Activated CD8-positive, alpha-beta memory T cell treated with anti-CD3 and anti-CD28 coated beads for 4 hours (primary cell): ENCODE results near the gene VAV2.

ENCODE experiments used
- DNase-seq, 2 donors: peaks; one replicate each; pipeline ENCODE4 v3.0.0-alpha.2; 2020; ENCODE audit warnings: low read depth in 2 of 2

The VAV2 gene, protein sequence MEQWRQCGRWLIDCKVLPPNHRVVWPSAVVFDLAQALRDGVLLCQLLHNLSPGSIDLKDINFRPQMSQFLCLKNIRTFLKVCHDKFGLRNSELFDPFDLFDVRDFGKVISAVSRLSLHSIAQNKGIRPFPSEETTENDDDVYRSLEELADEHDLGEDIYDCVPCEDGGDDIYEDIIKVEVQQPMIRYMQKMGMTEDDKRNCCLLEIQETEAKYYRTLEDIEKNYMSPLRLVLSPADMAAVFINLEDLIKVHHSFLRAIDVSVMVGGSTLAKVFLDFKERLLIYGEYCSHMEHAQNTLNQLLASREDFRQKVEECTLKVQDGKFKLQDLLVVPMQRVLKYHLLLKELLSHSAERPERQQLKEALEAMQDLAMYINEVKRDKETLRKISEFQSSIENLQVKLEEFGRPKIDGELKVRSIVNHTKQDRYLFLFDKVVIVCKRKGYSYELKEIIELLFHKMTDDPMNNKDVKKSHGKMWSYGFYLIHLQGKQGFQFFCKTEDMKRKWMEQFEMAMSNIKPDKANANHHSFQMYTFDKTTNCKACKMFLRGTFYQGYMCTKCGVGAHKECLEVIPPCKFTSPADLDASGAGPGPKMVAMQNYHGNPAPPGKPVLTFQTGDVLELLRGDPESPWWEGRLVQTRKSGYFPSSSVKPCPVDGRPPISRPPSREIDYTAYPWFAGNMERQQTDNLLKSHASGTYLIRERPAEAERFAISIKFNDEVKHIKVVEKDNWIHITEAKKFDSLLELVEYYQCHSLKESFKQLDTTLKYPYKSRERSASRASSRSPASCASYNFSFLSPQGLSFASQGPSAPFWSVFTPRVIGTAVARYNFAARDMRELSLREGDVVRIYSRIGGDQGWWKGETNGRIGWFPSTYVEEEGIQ

DNA sequence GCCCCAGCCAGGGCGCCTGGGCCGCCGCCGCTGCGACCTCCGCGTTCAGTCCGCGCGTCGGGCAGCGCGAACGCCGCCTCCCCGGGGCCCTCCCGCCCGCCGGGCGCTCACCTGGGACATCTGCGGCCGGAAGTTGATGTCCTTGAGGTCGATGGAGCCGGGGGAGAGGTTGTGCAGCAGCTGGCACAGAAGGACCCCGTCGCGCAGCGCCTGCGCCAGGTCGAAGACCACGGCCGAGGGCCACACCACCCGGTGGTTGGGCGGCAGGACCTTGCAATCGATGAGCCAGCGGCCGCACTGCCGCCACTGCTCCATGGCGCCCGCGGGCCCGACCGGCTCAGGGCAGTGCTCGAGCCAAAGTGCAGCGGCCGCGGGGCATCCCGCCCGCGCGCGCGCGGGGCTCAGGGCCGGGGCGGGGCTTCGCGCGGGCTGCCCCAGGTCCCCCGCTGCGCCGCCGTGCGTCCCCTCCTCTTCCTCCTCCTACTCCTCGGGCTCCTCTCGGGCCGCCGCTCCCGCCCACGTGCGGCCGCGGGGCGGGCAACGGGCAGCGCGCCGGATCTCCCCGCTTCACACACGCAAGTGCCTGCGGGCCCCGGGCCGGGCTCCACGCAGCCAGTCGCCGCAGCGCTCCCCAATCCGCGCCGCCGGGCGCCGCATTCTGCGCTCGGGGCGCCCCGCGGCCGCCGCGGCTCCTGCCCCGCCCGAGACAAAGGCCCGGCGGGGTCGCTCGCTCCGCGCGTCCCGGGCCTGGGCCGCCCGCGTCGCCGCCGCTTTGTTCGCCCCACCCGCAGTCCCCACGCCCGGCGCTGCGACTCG, at the start of gene VAV2:
Gene VAV2 (minus strand): TSS at position 361 of the 816 bp plus-strand sequence. CDS start 46 bp downstream, at position 315.
- DNase-seq: peak in 1 of 2 donors; percentile 26

DNA sequence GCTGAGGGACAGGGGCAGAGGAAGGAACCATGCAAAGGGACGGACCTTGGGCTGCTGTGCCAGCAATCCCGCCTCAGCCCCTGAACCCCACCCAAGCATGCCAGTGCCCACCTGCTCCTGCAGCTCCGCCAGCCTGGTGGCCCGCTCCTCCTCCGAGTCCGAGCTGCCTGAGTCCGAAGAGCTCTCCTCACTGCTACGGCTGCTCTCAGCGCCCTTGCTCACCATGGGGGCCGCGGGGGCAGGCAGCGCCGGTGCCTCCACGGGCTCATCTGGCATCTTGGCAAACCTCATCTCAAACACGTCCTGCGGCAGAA, 49.5 kb upstream of the VAV2 start:
- DNase-seq: no peak

DNA sequence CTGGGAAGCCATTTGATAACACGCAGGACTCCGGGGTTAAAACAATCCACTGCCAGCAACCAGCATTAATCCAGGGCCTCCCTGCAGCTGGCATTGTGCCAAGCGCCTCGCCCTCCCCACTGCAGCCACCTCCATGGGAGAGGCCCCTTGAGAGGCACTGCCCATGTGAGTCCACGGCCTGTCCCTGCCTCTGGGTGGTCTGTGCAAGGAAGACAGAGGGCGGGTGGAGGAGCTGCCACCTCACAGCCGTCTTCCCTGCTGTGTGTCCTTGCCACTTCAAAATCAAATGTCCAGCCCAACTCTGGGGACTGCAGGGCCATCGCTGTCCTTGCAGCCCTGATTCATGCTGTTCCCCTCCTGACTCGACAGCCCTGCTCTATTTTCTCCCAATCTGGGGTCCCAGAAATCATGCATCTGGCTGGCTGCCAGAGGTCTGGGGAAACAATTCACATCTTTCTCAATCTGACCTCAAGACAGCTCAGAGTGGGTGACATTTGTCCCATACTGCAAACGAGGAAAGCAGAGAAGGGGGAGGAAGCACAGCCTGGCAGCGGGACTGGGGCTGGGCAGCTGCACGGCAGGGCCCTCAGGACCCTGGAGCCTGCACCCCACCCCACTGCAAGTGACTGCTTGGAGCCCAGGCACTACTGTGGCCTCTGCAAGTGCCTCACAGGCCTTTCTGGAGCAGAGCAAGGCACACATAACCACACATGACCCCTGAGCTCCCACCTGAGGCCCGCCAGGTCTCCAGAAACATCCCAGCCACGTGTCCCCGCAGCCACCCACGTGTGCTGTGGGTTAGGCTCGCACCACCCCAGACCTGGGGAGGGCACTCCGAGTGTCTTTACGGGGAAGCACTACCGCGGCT, 48.9 kb upstream of the VAV2 start:
- no peak for DNase-seq

DNA sequence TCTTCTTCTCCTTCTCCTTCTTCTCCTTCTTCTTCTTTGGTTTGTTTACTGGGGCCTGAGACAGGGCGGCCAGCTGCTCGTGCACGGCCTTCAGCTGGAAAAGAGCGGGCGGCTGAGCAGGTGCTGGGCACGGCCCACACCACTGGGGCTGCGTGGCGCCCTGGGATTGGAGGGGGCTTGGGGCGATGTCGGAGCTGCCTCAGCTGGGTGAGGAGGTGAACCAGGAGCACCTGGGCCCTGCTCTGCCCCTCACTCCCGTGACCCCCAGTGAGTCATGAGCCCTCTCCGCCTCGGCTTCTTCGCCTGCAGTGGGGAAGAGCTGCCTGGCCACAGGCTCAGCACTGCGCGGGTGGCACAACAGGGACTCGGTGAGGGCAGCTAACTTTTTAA, 48.0 kb upstream of the VAV2 start:
- no peak for DNase-seq

DNA sequence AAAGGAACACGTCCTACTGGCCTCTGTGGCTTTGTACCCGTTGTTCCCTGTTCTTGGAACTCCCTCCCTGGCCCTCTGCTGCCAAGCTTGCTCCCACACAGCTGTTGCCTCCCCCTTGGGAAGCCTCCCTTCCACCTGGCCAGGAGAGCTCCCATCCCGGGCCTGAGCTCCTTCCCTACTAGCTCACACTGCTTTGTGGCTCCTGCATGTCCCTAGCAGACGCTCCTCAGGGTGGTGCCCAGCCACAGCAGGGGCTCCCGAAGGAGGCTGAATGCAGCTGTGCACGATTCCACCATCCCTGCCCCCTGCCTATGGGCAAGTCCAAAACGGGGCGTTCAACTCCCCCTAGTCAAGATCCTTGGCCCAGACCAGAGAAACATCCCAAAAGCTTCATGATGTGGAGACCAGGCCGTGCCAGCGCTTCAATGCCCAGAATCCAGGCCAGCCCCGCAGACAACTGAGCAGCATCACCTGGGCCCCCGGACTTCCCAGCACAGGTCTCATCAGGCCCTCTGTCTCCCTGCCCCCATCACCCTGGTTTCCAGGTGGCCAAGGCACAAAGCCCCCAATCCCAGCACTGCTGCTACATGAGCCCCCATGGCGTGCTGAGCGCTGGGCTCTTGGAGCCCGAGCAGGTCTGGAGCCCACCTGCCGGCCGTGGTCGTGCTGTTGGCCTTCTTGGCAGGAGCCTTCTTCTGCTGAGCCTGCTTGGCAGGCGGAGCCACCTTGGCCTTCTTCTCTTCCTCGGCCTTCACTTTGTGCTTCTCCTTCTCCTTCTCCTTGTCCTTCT, 47.5 kb upstream of the VAV2 start:
- DNase-seq: no peak

DNA sequence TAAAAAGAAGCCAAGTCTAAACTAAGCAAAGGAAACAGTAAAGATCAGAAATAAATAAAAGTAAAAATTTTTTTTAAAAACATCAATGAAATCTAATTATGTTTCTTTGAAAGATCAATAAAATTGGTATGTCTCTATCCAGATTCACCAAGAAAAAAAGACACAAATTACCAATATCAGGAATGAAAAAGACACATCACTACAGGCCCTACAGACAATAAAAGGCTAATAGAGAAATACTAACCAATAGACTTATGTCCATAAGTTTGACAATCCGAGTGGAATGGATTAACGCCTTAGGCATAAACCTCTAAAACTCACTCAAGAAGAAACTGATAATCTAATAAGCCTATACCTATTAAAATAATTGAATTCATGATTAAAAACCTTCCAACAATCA, 45.5 kb upstream of the VAV2 start:
- no peak for DNase-seq

DNA sequence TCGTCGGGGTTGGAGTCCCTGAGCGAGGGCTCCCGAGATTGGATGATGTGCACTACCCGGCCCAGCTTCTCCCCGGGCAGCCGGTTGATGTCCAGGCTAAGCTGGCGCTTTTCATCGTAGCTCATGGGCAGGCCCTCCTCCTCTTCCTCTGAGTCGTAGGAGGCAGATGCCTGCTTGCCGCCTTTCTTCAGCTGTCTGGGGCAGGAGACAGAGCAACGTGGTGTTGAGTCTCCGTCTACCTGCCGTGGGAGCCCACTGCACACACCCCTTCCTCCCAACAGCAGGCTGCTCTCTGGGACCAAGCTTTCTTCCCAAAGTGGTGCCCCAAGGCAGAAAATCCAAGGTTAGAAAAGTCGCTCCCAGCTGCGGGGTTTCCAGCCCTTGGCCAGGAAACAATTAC, 44.0 kb upstream of the VAV2 start:
- DNase-seq: no peak

DNA sequence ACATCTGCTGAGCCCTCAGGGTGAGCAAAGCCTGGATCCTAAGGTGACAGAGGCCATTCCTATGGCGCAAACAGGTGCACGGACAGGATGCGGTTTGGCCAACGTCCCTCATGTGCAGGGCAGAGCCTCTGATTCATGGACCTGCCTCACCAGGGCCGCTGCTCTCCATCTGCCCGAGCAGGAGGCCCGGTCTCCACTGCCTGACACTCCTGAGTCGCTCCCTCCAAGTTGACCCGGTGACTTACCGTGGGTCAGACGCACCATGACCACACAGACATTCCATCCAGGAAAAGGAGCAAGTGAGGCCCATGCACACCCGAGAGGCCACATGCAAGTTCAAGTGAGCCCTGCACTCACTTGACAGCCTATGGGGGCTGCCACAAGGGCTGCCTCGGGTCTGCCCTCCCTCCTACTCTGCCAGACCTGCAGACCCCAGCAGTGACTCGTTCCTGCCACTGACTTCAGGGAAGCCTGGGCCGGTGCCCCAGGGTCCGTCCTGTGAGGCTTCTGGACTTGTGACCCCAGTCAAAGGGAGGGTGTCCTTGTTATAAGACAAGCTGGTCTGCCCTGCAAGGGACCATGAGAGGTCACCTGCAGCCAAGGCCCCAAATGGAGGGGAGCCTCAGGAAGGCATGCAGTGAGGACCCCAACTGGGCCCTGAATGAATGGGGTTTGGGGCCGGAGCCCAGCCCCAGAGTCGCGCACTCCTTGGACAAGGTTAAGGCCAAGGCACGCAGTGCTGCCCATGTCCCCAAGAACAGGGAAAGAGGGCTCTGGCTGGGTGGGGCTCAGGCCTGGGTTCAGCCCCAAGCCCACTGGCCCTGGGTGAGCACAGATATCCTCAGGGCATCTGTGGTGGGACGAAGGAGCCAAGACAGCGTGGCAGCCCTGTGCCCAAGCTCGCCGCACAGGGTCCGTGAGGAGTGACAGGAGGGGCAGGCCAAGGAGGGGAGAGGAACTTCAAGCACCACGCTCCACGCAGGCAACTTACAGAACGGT, 43.2 kb upstream of the VAV2 start:
- no peak for DNase-seq

DNA sequence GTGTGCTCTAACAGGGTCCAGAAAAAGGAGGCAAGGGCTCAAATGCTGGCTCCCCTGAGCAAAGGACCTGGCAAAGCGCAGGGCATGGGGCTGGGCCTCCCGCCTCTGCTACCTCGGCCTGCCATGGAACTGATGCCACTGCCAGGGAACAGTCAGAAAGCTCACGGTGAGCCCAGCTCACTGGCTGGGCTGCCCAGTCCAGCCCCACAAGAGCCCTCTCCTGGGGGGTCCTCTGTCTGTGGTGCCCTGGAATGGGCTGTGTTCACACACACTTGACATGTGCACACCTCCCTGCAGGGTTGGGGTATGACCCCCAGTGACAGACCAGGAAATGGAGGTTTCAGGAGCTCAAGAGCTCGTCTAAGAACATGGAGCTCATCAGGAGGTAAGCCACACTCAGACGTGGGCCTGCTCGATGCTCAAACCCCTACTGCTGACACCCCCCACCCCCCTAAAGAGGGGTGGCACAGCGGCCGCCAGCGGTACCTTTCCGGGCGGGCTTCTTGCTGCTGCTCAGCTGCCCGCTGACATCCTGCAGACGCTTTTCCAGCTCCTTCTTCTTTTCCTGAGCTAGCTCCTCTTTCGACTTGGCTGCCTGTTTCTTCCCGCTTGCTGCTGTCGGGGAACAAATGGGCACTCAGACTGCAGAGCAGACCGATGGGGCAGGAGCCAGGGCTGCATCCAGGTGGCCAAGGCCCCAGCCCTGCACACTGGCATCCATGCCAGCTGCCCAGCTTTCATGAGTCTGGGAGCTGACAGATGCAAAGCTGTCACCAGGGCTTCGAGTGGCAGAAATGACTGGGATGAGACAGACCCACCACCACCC, 42.3 kb upstream of the VAV2 start:
- DNase-seq: no peak

DNA sequence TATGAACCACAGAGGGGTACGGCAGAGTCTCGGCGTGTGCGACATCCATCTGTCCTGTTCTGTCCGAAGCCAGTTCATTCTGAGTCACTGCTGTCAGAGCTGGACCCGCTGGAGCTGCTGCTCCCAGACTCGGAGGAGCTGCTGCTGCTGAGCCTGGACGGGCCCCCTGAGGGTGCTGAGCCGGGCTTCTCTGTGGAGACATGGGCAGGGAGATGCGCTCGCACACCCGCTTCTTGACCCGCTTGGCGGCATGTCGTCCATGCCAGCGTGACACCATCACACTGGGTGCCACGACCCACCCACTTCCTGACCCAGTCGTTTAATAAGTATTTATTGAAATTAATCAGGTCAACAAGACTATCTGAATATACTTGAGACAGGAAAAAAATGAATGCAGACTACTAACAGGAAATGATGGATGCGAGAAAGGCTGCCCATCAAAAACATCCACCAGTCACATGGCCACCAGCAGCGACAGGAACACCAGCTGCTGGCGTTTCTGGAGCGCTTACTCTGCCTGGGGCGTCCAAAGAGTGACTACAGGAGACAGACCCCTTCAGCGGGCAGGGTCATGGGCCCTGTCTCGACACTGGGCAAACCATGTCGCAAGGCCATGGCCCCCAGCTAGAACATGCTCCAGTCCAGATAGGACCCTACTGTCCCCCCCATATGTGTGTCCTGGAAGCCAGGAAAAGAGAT, 41.5 kb upstream of the VAV2 start:
- DNase-seq: no peak

DNA sequence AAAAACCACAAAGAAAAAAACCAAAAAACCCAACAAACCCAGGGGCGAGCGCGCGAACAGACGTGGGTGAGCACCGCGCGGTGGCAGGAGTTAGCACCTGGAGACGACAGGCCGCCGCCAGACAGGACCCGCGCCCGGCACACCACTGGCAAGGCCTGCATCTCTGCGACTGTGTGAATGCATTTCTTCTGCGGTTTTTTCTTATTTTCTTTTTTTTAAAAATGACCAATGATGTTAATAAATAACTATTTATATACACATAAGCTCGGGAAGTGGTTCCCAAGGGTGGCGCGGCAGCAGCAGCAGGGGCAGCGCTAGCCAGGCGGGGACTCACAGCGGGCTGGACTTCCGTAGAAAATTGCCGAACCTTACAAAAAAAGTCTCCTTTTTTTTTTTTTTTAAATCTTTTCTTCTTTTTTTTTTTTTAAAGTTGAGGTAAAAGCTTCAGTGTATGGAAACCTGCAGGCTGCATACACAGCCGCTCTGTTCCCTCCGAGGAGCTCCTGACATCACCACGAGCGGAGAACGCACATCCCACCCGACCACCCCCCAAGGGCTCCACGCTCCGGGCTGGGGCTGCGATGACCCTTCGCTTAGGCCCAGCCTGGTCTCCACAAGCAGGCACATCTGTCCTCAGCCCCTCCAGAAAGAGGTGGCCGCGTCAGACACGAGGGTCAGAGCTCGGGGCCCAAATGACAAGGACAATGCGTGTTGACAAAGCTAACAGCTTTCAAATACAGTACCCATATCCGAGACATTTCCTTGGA, 40.5 kb upstream of the VAV2 start:
- DNase-seq: no peak

DNA sequence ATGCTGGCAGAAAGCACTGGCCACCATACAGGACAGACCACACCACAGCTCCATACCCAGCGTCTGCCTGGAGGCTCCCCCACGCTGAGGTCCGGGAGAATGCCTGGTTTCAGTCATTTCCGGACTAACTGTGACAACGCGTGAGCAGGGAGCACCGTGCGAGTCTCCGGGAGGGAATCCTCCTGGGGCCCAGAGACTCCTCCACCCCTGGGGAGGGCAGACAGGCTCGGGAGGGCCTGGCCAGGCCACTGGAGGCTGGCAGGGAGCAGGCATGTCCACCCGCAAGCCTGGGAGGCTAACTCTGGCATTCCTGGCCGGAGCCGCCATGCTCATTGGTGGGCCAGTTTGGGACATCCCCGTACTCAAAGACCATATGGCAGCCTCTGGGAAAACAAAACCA, 39.7 kb upstream of the VAV2 start:
- DNase-seq: no peak

DNA sequence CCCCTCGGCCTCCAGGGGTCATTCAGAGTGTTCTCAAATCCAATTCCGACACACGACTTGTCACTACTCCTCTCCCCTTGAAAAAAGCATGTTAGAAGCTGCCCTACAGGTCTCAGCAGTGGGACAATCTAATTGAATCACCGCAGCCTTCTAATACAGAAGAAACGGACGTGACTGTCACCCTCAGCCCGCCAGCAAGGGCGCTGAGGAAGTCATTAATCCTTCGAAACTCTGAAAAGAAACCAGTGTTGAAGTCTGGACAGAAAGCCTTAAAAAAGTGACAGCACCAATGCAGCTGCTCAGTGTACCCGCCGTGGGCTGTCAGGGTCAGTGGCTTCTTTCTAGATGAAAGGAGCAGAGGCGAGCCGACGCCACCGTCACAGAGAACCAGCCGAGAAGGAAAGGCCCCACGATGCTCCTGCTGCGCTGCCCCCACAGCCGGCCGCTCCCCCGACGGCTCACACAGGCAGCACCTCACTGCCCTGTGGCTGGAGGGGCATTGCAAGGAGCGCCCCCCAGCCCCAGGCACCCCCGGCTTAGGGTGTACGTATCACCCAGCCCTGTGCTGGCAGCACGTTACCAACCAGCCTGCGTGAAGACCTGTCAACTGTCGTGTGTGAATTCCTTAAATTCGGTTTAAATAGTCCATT, 38.8 kb upstream of the VAV2 start:
- no peak for DNase-seq

DNA sequence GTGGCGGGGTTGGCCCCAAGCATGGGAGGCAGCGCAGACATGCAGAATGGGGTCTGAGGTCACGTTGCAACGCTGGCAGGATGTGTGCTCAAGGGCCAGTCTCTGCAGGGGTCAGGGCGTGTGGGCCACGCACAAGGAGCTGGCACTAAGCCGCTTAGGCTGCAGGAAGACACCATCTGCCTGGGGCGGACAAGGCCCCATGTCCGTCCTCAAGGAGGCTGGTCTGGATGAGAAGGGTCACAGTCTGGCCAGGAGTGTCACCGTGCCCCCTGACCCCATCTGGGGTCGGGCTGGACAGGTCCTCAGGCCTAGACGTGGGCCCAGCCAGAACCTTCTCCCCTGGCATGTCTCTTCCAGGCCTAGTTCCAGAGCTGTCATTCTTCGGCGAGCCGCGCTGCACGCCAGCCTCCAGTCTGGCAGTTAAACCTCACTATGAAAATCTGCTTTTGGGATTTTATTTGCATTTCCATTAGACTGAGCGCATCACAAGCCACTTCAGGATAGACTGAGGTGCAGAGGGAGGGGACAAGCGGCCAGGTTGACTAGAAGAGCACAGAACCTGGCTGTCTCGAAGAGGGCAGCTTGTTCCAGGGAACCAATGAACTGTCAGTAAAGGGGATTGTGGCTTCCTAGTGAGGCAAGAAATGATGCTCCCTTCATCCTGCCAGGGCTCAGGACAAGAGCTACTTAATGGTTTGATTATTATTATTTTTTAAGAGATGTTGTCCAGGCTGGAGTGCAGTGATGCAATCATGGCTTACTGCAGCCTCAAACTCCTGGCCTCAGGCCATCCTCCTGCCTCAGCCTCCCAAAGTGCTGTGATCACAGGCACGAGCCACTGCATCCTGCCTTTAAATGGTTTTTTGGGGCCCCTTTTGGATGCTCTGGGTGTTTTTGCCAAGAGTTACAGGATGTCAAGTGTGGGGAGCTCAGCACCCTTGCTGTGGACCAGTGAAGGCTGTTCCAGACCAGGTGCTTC, 37.4 kb upstream of the VAV2 start:
- no peak for DNase-seq

DNA sequence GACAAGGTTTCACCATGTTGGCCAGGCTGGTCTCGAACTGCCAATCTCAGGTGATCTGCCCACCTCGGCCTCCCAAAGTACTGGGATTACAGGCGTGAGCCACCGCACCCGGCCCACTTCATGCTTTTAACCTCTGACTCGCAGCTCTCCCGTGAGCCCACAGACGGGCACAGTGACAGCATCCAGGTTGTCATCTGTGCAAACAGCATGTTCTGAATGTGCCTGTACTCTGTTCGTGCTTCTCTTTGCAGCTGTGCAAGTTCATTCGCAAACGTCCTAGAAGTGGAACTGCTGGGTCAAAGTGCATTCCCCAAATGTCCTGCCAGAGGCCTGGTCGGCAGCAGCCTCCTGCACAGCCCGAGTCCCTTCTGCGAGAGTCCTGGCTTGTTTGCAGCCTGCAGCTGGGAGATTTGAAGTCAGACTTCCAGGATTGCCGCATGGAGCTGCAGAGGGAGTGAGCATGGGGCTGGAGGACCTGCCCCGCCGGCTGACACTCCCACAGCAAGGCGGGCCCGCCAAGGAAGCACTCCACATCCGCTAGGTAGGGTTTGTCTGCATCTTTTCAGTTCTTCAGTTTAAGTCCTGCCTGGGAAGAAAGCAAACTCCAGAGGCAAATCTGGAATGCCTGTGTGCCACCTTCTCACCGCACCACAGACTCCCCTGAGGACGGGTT, 36.6 kb upstream of the VAV2 start:
- DNase-seq: no peak
